Measurements from ENCODE around the gene LAMC1.
"Not testable (repeated sequence)": the region's sequence is repeated elsewhere in the genome, so short reads cannot be mapped to it uniquely, and the experiment has no call there.

Gene LAMC1

GRCh38 chr1:183110326-183110880, 87.2 kb downstream of the LAMC1 start:
- no peak for DNase-seq

DNA sequence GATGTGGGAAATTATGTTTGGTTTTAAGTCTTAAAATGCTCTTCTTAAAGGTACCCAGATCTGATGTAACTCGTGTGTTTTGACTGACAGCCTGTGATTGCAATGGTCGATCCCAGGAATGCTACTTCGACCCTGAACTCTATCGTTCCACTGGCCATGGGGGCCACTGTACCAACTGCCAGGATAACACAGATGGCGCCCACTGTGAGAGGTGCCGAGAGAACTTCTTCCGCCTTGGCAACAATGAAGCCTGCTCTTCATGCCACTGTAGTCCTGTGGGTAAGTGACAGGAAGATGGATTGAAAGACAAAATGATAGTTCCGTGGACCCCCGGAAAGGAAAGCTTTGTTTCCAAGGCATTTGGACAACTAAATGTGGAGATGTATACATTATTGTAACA, 91.2 kb downstream of the LAMC1 start:
- DNase-seq = no peak

GRCh38 chr1:183116416-183116815, 93.2 kb downstream of the LAMC1 start:
- DNase-seq = no peak

DNA sequence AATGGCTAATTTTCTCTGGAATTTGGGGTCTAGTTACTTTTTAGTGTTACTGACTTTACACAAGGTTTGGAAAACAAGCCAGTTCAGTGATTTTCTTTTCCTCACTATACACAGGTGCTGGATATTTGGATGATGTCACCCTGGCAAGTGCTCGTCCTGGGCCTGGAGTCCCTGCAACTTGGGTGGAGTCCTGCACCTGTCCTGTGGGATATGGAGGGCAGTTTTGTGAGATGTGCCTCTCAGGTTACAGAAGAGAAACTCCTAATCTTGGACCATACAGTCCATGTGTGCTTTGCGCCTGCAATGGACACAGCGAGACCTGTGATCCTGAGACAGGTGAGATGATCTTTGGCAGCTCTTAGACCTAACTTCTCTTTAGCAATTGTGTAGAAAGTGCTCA, 98.4 kb downstream of the LAMC1 start:
- no peak for DNase-seq

GRCh38 chr1:183124259-183124658, 101.0 kb downstream of the LAMC1 start:
- no peak for DNase-seq

GRCh38 chr1:183125279-183125999, 102.2 kb downstream of the LAMC1 start:
- no peak for DNase-seq

- DNase-seq = no peak
These were observed 102.8 kb downstream of the LAMC1 start for GRCh38 chr1:183126000-183126366.

DNA sequence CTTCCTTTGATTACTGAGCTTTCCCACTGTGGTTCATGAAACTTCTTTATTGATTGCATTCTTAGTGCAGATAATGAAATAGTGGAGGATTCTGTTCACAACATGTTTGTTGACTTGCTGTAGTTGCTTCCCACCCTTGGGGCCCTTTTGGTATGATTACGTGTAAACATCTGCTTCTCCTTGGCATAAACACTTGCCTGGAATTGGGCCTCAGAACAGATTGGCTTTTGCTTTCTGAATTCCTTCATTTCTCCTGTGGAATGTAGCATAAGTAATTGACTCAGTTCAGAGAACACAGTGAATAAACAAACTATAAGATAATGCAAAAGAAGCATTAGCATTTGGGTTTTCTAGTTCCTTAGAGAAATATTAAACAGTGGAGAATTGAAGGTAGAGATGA, 103.3 kb downstream of the LAMC1 start:
- no peak for DNase-seq

- no peak for DNase-seq
These were observed 106.9 kb downstream of the LAMC1 start for GRCh38 chr1:183129921-183130690.

DNA sequence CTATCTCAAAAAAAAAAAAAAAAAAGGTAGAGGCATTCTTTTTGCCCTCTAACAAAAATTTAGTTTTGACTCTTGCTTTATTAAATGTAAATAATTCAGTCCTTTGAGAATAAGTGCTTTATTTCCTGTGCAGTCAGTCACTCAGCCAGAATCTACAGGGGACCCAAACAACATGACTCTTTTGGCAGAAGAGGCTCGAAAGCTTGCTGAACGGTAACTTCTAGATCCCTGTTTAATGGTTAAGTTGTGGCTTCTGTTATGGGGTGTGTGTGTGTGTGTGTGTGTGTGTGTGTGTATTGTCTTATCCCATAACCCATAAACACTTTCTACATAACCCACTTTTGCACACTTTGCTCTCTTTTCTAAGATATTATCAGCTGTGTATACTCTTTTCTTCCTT, 107.9 kb downstream of the LAMC1 start:
- DNase-seq = no peak

GRCh38 chr1:183135336-183135735, 112.1 kb downstream of the LAMC1 start:
- no peak for DNase-seq

DNA sequence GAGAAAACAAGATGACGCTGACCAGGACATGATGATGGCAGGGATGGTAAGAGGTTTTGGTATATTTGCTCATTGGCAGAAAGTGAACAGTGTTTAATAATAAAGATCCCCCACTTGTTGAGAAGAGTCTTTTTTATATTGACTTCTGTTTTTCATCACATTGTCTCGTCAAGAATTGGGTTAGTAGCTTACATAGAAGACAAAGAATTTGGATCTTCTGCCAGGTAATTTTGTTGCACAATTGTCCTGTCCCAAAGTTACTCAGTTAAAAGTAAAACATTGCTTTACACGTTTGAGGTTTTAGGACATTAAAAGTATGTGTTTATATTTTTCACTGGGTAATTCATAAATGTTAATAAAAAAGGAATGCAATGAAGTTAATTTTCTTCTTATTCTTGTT, 114.6 kb downstream of the LAMC1 start:
- peak; percentile 41 for DNase-seq

GRCh38 chr1:183138301-183138700, 115.1 kb downstream of the LAMC1 start:
- no peak for DNase-seq

GRCh38 chr1:183139281-183139942, 116.2 kb downstream of the LAMC1 start:
- peak; percentile 33 for DNase-seq

- DNase-seq = no peak
These were observed 117.4 kb downstream of the LAMC1 start for GRCh38 chr1:183140633-183141032.

DNA sequence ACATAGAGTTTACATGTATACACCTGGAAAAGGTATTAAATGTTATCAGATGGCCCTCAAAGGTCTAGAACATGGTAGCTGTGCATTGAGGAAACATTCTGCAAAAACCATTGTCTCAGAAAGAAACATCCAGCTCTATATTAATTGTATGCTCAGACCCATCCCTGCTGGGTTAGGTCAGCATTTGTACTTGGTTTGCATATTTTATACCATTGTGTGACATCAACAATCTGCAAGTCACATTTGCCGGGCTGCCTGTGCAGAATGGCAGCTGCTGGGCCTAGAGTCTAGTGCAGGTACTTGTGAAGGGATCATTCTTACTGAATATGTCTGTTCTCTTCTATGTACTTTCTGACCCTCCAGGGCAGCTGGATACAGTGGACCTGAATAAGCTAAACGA, 119.0 kb downstream of the LAMC1 start:
- DNase-seq = no peak

- no peak for DNase-seq
These were observed 120.5 kb downstream of the LAMC1 start for GRCh38 chr1:183143576-183144315.

GRCh38 chr1:183144752-183145151, 121.5 kb downstream of the LAMC1 start:
- no peak for DNase-seq

DNA sequence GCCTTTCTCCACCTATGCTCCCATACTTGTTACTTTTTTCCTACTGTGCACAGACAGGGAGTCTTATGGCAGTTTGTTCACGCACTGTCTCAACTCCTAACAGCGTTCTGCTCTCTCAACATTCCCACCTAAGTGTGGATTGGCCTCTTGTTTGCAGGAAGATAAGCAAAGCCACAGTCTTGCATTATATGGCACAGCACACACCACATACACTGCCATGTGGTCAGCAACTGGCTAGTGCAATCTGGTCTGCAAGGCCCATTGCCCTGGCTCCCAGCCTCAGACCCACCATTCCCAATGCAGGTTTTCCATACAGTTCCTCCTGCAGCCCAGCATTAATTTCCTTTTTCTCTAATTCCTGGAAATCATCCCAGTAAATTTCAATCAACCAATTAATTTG, 124.5 kb downstream of the LAMC1 start:
- no peak for DNase-seq

GRCh38 chr1:183148599-183148998, 125.4 kb downstream of the LAMC1 start:
- peak; percentile 14 for DNase-seq

GRCh38 chr1:183149273-183149672, 126.1 kb downstream of the LAMC1 start:
- DNase-seq = no peak

- not testable (repeated sequence) for DNase-seq
These were observed 126.8 kb downstream of the LAMC1 start for GRCh38 chr1:183150032-183150431.

DNA sequence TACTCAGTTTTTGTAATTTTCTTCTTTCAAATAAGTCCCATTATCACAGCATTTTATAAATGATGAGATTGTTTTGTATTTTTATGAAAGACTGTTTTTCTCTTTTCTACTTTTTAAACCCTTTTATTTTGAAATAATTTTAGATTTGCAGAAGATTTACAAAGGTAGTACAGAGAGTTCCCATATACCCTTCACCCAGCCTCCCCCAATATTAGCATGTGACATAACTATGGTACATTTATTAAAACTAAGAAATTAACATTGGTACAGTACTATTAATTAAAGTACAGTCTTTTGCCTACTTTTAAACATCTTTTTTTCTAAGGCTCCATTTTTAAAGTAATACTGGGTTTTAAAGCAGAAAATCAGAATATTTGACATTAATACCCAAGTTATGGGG, 127.2 kb downstream of the LAMC1 start:
- DNase-seq = no peak

Data from fibroblast of skin of abdomen (primary cell).